IPS DF 6.9 (cell line): ENCODE results near the gene MUS81.

ENCODE experiments used
- DNase-seq: peaks from one replicate; pipeline ENCODE4 v3.0.0-alpha.2; 2013; ENCODE audit warnings: low read depth, low spot score
- H3K27ac ChIP-seq: one replicate; pipeline ENCODE4 v1.5.1; 2013; ENCODE audit warnings: low read length, control low read depth
- H3K27me3 ChIP-seq: 2 replicates; pipeline ENCODE4 v1.6.1; 2013; ENCODE audit warnings: mild to moderate bottlenecking, low read length; ENCODE audit not compliant: control insufficient read depth, insufficient read depth
- H3K36me3 ChIP-seq: 2 replicates; pipeline ENCODE4 v1.6.1; 2013; ENCODE audit warnings: low read length; ENCODE audit not compliant: control insufficient read depth, insufficient read depth
- H3K4me1 ChIP-seq: 2 replicates; pipeline ENCODE4 v1.6.1; 2013; ENCODE audit warnings: low read length; ENCODE audit not compliant: control insufficient read depth, insufficient read depth
- H3K4me3 ChIP-seq: 2 replicates; pipeline ENCODE4 v1.5.1; 2013; ENCODE audit warnings: mild to moderate bottlenecking, low read length
- H3K9me3 ChIP-seq: 2 replicates; pipeline ENCODE4 v1.6.1; 2013; ENCODE audit warnings: low read length, inconsistent platforms; ENCODE audit not compliant: control insufficient read depth, insufficient read depth
- WGBS: extraction: QIAGEN DNeasy Blood & Tissue Kit; methylation state at CpG from one replicate; pipeline ENCODE4 v1.1.7; 2013; ENCODE audit warnings: mixed read lengths, missing lambda C conversion rate; ENCODE audit not compliant: insufficient read length, insufficient coverage; 5-methylcytosine and 5-hydroxymethylcytosine counted together

The MUS81 gene

DNA sequence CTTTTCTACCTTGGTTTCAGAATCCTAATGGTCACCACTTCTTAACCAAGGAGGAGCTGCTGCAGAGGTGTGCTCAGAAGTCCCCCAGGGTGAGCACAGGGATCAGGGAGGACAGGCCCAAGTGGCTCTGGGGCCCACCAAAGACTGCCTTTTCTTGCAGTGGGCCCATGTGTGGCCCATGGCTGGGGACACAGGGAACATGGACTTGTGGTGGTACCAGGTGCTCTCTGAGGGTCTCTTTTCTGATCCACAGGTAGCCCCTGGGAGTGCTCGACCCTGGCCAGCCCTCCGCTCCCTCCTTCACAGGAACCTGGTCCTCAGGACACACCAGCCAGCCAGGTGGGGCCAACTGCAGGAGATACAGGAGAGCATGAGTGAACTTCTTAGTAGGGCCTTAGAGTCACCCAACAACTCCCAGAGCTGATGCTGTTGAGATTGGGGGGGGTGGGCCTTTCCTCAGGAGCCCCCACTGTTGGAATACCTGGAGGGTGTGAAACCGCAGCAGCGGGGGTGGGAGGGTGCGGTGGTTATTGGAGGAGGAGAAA lies 2.0 kb downstream of the MUS81 start:
- no peaks in the 10 kb centered on the region; the same call in 1 of the 2 replicates for H3K4me1 ChIP-seq
- WGBS: no CpG with 5 or more reads among the region's 5 CpGs
- H3K27ac ChIP-seq: no peak overlapping the region
- DNase-seq: no peak
- no peaks in the 10 kb centered on the region for H3K27me3 ChIP-seq
- H3K9me3 ChIP-seq: no peaks in the 10 kb centered on the region
- peaks cover 19% of the 10 kb centered on the region for H3K36me3 ChIP-seq
- H3K4me3 ChIP-seq: no peak overlapping the region

DNA sequence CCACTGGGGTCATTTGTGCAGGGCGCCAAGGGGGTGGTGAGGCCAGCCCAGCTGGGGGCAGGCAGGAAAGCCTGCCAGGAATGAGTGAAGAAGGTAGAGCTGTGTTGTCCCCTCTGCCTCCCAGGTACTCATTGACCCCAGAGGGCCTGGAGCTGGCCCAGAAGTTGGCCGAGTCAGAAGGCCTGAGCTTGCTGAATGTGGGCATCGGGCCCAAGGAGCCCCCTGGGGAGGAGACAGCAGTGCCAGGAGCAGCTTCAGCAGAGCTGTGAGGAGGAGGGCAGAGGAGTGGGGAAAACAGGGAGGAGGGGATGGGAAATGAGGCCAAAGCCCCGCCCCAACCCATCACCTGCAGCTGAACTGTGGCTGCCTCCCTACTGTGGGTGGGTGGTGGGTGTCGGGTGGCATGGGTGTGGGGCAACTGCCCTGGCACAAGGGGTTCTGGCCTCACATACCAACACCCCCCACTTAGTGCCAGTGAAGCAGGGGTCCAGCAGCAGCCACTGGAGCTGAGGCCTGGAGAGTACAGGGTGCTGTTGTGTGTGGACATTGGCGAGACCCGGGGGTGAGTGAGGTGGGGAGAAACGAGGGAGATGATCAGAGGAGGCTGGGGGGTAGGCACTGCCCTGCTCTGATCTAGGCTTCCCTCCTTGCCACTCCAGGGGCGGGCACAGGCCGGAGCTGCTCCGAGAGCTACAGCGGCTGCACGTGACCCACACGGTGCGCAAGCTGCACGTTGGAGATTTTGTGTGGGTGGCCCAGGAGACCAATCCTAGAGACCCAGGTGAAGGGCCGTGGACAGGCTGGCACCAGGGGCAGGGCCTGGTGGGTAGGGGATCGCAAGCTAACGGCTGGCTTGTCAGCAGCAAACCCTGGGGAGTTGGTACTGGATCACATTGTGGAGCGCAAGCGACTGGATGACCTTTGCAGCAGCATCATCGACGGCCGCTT lies 3.0 kb downstream of the MUS81 start:
- Histone ChIP-seq H3K9me3 (no peaks in the 10 kb centered on the region), H3K36me3 (peaks cover 19% of the 10 kb centered on the region), H3K4me1 (no peaks in the 10 kb centered on the region; the same call in 1 of the 2 replicates), H3K27me3 (no peaks in the 10 kb centered on the region), H3K27ac (no peak overlapping the region), H3K4me3 (no peak overlapping the region)
- no peak for DNase-seq
- no CpG with 5 or more reads among the region's 24 CpGs for WGBS

DNA sequence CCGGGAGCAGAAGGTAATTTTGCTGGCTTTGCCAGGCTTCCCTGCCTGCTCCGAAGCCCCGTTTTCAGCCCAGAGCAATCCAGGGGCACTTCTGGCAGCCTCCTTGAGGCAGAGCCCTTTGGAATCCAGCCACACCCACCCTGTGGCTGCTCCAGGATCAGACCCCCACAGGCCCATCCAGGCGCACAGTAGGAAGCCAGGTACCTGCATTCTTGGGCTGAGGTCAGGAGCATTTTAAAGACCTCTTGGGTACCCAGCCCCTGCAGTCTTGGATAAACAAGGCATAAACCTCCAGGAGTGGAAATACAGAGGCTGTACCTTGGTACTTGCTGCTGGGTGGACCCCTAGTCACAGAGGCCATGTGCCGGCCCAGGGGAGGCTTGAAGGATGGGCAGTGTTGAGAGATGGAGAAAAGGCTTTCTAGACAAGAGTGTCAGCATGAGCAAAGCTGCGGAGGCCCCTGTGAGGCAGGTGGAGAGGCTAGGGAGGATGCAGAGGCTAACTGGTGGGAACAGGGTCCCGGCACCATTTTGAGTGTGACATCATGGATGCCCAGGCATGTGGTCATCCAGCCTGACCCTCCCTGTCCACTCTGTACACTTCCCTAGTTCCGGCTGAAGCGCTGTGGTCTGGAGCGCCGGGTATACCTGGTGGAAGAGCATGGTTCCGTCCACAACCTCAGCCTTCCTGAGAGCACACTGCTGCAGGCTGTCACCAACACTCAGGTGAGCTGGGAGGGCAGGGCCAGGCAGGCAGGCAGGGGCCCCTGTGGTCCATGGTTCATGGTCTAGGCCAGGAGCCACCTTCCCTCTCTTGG lies 3.9 kb downstream of the MUS81 start:
- Histone ChIP-seq H3K9me3 (no peaks in the 10 kb centered on the region), H3K4me1 (no peaks in the 10 kb centered on the region), H3K36me3 (peaks cover 19% of the 10 kb centered on the region), H3K27me3 (no peaks in the 10 kb centered on the region), H3K4me3 (no peak overlapping the region), H3K27ac (no peak overlapping the region)
- WGBS: no CpG with 5 or more reads among the region's 12 CpGs
- DNase-seq: no peak

DNA sequence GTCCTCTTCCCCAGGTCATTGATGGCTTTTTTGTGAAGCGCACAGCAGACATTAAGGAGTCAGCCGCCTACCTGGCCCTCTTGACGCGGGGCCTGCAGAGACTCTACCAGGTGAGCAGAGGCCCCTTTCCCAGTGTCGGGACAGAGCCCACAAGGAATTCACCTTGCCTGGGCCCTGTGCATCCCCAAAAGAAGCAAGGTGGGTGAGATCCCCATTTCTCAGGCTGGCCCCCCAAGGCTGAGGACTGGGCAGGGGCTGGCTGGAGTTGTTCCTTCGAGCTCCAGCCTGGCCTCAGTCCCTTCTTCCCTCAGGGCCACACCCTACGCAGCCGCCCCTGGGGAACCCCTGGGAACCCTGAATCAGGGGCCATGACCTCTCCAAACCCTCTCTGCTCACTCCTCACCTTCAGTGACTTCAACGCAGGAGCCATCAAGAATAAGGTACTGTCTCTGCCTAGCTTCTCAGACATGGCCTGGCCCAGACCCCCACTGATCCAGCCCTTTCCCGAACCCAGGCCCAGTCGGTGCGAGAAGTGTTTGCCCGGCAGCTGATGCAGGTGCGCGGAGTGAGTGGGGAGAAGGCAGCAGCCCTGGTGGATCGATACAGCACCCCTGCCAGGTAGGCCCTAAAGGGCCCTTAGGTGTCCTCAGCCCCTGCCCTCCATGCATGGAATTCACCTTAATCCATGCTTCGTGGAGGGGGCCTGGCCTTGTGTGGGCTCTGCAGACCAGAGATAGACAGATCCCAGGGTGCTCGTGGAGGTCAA lies 4.7 kb downstream of the MUS81 start:
- Histone ChIP-seq H3K27me3 (no peaks in the 10 kb centered on the region), H3K4me3 (no peak overlapping the region), H3K27ac (no peak overlapping the region), H3K4me1 (no peaks in the 10 kb centered on the region), H3K9me3 (no peaks in the 10 kb centered on the region), H3K36me3 (peaks cover 19% of the 10 kb centered on the region)
- DNase-seq: no peak
- WGBS: no CpG with 5 or more reads among the region's 18 CpGs

DNA sequence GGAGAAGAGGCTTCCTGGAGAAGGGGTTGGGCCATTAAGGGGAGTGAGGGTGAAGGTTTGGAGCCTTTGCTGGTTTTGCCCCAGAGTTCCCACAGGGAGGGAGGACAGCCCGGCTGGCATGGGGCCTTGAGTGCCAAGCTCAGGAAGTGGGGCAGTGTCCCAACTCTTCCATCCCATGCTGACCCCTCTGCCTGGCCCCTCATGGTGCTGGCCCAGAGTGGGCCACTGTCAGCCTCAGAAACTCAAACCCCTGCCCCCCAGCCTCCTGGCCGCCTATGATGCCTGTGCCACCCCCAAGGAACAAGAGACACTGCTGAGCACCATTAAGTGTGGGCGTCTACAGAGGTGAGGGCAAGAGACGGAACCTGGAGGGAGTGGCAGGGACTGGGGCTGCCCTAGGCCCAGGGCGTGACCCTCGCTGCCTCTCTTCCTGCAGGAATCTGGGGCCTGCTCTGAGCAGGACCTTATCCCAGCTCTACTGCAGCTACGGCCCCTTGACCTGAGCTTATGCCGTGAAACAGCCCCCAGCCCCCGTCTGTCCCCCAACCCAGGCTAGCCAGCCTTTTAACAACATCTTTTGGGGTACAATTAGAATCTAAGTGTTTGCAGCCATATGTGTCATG lies 5.4 kb downstream of the MUS81 start:
- Histone ChIP-seq H3K27ac (no peak overlapping the region), H3K4me1 (no peaks in the 10 kb centered on the region), H3K36me3 (peaks cover 19% of the 10 kb centered on the region), H3K4me3 (no peak overlapping the region), H3K27me3 (no peaks in the 10 kb centered on the region), H3K9me3 (no peaks in the 10 kb centered on the region)
- no peak for DNase-seq
- no CpG with 5 or more reads among the region's 9 CpGs for WGBS

DNA sequence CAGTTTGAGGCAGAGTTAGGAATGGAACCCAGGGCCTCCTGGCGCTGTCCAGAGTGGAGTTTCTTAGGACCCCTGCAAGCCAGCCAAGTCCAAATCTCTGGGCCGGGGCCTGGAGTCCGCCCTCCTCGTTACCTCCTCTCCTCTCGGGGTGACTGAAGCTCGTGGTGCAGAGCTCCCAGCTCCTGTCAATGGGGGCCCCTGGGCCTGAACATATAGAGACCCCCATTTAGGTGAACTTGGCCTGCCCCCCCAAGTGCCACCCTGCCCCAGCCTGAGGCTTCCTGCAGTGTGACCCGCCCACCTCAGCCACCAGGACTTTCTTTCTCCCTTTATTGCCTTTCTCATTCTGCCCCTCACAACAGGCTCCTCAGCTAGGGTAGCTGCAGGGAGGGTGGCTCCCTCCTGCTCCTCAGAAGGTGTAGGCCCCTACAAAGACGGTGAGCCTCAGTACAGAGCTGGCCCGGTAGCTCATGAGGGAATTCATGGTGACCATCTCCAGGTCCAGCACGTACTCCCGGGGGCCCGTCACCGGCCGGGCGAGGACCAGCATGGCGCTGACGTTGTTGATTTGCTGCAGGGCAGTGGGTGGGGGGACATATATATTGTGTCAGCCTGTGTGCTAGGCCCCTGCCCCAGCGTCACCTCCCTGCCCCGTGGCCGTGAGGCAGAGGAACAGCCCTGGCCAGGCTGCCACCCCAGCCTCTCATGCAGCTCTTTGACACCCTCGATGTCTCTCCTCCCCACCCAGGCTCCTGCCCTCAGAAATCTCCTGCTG lies 6.5 kb downstream of the MUS81 start:
- H3K4me1 ChIP-seq: no peaks in the 10 kb centered on the region
- no peak overlapping the region for H3K27ac ChIP-seq
- no peaks in the 10 kb centered on the region for H3K9me3 ChIP-seq
- no peak overlapping the region for H3K4me3 ChIP-seq
- H3K27me3 ChIP-seq: no peaks in the 10 kb centered on the region
- peaks cover 19% of the 10 kb centered on the region for H3K36me3 ChIP-seq
- WGBS: no CpG with 5 or more reads among the region's 21 CpGs
- DNase-seq: no peak

DNA sequence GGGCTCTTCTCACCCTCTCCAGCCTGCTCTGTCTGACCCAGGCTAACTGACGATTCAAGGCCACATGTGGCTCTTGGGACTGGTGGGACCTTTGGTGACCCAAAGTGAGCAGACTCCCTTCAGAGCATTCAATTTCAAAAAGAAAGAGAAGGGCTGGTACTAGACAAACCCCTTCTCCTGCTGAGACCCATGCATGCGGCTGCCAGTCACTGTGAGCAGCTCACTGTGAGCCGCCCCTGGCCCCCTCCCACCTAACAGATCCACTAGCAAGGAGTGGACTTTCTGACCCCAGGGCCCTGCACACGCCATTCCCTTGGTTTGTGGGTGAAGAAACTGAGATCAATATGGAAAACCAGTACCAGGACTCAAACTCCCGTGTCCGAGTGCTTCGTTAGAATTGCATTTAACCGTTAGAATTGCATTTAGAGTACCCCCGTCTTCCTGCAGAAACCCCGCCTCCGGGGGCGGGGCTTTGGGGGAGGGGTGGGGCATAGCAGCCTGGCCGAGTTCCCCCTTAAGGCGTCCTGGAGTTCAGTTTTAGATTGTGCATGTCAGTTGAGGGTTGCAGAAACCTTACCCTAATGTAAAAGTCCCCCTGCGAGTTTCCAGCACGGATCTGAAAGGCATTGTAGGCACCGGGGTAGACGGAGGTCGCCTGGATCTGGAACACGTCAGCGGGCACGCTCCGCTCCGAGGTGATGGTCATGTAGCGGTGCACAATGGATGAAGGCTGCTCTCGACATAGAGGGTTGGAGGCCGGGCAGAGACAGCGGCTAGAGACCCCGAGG lies 7.2 kb downstream of the MUS81 start:
- Histone ChIP-seq H3K4me3 (peak overlapping the region; percentile 58; the same call in 1 of the 2 replicates), H3K27ac (no peak overlapping the region), H3K27me3 (no peaks in the 10 kb centered on the region), H3K4me1 (no peaks in the 10 kb centered on the region), H3K9me3 (no peaks in the 10 kb centered on the region), H3K36me3 (peaks cover 19% of the 10 kb centered on the region)
- no CpG with 5 or more reads among the region's 29 CpGs for WGBS
- DNase-seq: no peak

DNA sequence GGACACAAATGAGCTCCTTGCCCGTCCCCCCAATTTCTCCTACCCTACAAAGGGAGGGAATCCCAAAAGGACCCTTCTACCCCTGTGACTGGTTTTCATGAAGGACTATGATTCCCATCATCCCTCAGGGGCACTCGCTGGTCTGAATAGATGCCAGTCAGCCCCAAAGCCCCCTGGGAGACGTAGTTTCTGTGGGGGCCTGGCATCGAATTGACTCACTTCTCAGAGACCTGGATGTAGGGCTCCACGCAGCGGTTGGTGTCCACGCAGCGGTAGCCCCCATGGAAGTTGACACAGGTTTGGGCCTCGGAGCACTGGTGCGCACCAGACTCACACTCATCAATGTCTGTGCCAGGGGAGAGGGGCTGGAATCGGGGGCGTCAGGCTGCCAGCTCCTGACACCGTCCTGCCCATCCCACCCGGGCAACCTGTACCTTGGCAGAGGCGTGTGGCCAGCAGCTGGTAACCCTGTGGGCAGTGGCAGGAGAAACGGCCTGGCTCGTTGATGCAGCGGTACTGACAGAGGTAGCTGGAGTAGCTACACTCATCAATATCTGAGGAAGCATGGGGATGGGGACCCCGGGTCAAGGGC lies 7.9 kb downstream of the MUS81 start:
- WGBS: no CpG with 5 or more reads among the region's 19 CpGs
- H3K36me3 ChIP-seq: peaks cover 19% of the 10 kb centered on the region
- H3K27ac ChIP-seq: no peak overlapping the region
- DNase-seq: no peak
- no peaks in the 10 kb centered on the region for H3K27me3 ChIP-seq
- H3K4me1 ChIP-seq: no peaks in the 10 kb centered on the region
- H3K4me3 ChIP-seq: peak overlapping the region; percentile 58; the same call in 1 of the 2 replicates
- no peaks in the 10 kb centered on the region for H3K9me3 ChIP-seq
